OCI-LY3 (cell line): ENCODE data around the gene TULP1.

Experiments used
- H2AFZ ChIP-seq: fragments of 200-600, 300-600 bp; shearing (Covaris generic); 2 replicates; pipeline ENCODE4 v1.6.0; 2014; ENCODE audit warnings: antibody characterized with exemption, low read depth, low read length
- H3K27ac ChIP-seq: fragments of 200-600, 300-600 bp; sonication (generic); 2 replicates; pipeline ENCODE4 v1.5.1; 2014; ENCODE audit warnings: mild to moderate bottlenecking, low read length, moderate library complexity, mixed read lengths
- H3K27me3 ChIP-seq: fragments of 200-600, 300-600 bp; sonication (generic); 2 replicates; pipeline ENCODE4 v1.6.1; 2014; ENCODE audit warnings: low read depth, low read length, mixed read lengths
- H3K36me3 ChIP-seq: fragments of 200-600, 300-600 bp; sonication (generic); replicated peaks from 2 replicates; pipeline ENCODE3; 2014; ENCODE audit warnings: low read depth, low read length, mixed read lengths
- H3K4me1 ChIP-seq: fragments of 300-600, 200-600 bp; sonication (generic); 2 replicates; pipeline ENCODE4 v1.6.1; 2014; ENCODE audit warnings: low read length, mixed read lengths
- H3K4me2 ChIP-seq: fragments of 200-600, 300-600 bp; sonication (generic); 2 replicates; pipeline ENCODE4 v1.6.1; 2014; ENCODE audit warnings: low read length, mixed read lengths
- H3K4me3 ChIP-seq: fragments of 300-600, 200-600 bp; sonication (generic); 2 replicates; pipeline ENCODE4 v1.5.1; 2014; ENCODE audit warnings: antibody characterized with exemption, mild to moderate bottlenecking, low read length, moderate library complexity
- H3K79me2 ChIP-seq: fragments of 300-600, 200-600 bp; shearing (Covaris generic); 2 replicates; pipeline ENCODE4 v1.6.1; 2014; ENCODE audit warnings: mild to moderate bottlenecking, low read length, mixed read lengths
- H3K9ac ChIP-seq: fragments of 300-600, 200-600 bp; shearing (Covaris generic); 2 replicates; pipeline ENCODE4 v1.6.0; 2014; ENCODE audit warnings: mild to moderate bottlenecking, low read length, moderate library complexity
- H3K9me3 ChIP-seq: fragments of 200-600, 300-600 bp; shearing (Covaris generic); 2 replicates; pipeline ENCODE4 v1.6.1; 2014; ENCODE audit warnings: low read length, mixed read lengths; ENCODE audit not compliant: insufficient read depth
- H4K20me1 ChIP-seq: fragments of 200-600, 300-600 bp; sonication (generic); 2 replicates; pipeline ENCODE4 v1.6.1; 2016; ENCODE audit warnings: low read length, mixed read lengths; ENCODE audit not compliant: insufficient read depth
- EZH2phosphoT487 ChIP-seq: fragments of 200-600 bp; shearing (Covaris generic); IDR thresholded peaks from 2 replicates; pipeline ENCODE4 v1.6.1; 2018; ENCODE audit warnings: antibody characterized with exemption, mixed run types, low read depth
- TF ChIP-seq, protein P1 (sequence below): fragments of 200-600, 300-600 bp; sonication (generic); IDR thresholded peaks from 2 replicates; pipeline ENCODE4 v1.5.1; 2014; ENCODE audit warnings: antibody characterized with exemption, low read length, low read depth

The TULP1 gene

DNA sequence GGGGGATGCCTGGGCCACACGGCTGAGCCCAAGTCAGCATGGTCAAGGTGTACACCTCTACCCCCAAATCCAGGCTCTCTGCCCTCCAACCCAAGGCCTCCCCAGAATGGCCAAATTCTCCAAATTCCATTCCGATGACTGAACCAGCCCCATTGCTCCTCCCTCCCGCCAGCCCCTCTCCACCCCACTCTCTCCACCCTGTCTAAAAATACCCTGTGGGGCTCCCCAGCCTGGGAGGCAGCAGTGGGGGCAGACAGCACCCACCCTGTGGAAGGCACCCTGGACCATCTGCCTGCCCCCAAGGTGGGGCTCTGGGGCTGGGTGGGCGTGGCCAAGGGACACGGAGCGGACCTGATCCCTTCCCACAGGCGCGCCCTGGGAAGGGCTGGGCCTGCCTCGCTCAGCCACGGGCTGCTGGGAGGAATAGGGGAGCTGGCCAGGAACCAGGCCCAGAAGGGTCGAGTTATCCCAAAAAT is 27.3 kb downstream of the TULP1 start:
- H3K9ac ChIP-seq, result no peak overlapping the region
- no peak overlapping the region for H3K27ac ChIP-seq
- no peak overlapping the region for H3K4me3 ChIP-seq
- no peaks in the 10 kb centered on the region for H3K79me2 ChIP-seq
- no peak for TF ChIP-seq EZH2phosphoT487
- TF ChIP-seq, protein P1, sequence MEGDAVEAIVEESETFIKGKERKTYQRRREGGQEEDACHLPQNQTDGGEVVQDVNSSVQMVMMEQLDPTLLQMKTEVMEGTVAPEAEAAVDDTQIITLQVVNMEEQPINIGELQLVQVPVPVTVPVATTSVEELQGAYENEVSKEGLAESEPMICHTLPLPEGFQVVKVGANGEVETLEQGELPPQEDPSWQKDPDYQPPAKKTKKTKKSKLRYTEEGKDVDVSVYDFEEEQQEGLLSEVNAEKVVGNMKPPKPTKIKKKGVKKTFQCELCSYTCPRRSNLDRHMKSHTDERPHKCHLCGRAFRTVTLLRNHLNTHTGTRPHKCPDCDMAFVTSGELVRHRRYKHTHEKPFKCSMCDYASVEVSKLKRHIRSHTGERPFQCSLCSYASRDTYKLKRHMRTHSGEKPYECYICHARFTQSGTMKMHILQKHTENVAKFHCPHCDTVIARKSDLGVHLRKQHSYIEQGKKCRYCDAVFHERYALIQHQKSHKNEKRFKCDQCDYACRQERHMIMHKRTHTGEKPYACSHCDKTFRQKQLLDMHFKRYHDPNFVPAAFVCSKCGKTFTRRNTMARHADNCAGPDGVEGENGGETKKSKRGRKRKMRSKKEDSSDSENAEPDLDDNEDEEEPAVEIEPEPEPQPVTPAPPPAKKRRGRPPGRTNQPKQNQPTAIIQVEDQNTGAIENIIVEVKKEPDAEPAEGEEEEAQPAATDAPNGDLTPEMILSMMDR, result no peak
- no peak overlapping the region for H2AFZ ChIP-seq
- no peaks in the 10 kb centered on the region for H4K20me1 ChIP-seq
- H3K9me3 ChIP-seq, result no peaks in the 10 kb centered on the region
- no peak overlapping the region for H3K4me2 ChIP-seq
- no peaks in the 10 kb centered on the region for H3K27me3 ChIP-seq
- H3K4me1 ChIP-seq, result peaks cover 12% of the 10 kb centered on the region
- H3K36me3 ChIP-seq, result no peaks in the 10 kb centered on the region

DNA sequence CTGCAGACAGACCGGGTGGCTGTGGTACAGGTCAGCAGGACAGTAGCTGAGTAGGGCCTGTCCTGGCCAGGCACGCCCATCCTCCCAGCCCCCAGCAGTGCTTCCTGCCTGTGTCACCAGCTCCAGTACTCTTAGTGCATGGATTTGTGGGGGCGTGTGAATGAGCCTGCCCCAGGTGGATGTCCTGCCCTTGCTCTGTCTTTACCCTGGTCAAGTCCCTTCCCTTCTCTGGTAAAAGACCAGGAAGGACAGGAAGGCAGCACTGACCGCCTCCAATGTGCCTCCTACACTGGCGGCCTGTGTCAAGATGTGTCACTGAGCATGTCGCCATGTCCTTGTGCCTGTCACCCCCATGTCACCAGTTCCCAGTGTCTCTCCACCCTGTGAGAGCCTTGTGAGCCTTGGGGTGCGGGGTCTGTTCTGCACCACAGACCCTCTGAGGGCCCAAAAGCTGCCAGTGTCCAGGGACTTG is 27.7 kb downstream of the TULP1 start:
- Histone ChIP-seq H3K4me2 (no peak overlapping the region), H3K27me3 (no peaks in the 10 kb centered on the region), H2AFZ (no peak overlapping the region), H3K4me1 (peaks cover 9% of the 10 kb centered on the region), H3K9ac (no peak overlapping the region), H3K27ac (no peak overlapping the region), H3K9me3 (no peaks in the 10 kb centered on the region), H3K4me3 (no peak overlapping the region), H4K20me1 (no peaks in the 10 kb centered on the region), H3K79me2 (no peaks in the 10 kb centered on the region), H3K36me3 (no peaks in the 10 kb centered on the region)
- TF ChIP-seq EZH2phosphoT487, result no peak
- TF ChIP-seq, protein P1, result no peak

DNA sequence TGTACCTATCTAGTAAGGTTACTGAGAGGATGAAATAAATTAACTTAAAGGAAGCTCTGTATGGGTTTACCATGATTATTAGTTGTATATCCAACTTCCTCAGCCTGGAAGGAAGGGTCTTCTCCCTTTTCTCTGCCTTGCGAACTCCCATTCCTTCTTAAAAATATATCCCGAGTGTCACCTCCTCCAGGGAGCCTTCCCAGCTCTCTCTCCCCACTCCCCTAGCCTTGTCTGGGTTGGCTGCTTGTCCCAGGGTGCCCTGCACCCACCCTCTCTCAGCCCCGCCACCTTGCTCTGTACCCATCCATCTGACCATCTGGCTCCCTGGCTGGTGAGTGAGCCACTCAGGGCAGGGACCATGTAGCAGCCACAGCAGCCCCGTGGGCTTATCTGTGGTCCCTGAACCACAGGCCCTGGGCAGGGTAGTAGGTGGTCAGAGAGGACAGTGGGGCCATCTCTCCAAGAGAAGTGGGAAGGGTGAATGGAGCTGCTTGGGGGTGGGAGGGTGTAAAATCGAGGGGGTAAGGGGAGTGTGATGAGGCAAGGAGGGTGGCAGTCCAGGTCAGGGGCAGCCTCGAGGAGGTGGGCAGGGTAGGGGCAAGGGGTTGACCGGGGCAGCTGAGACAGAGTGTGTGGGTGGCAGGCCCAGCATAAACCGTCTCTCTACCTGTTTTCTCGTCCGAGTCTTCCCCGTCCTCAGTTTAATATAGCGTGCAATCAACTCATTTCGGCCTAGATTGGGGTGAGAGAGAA is 28.6 kb downstream of the TULP1 start:
- Histone ChIP-seq H3K36me3 (no peaks in the 10 kb centered on the region), H3K4me1 (peaks cover 7% of the 10 kb centered on the region), H3K27ac (no peak overlapping the region), H3K9me3 (no peaks in the 10 kb centered on the region), H3K27me3 (no peaks in the 10 kb centered on the region), H3K79me2 (no peaks in the 10 kb centered on the region), H2AFZ (no peak overlapping the region), H3K9ac (no peak overlapping the region), H3K4me3 (no peak overlapping the region), H3K4me2 (no peak overlapping the region), H4K20me1 (no peaks in the 10 kb centered on the region)
- TF ChIP-seq, protein P1, result no peak
- TF ChIP-seq EZH2phosphoT487, result no peak

DNA sequence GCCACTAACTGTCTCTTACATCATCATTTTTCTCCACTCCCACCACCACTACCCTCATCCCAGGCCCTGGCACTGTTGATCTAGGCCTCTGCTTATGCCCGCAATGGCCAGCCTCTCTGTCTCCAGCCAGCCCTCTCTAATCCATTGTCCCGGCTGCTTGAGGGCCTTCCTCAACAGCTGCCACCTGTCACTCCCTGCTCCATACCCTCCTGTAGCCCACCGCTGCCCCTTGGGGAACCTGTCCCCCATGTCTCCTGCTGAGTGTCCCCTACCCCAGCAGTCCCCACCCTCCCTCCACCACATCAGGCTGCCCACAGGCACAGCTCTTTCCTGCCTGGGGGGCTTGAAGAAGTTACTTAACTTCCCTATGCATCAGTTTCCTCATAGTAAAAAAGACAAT is 29.2 kb downstream of the TULP1 start:
- H3K27ac ChIP-seq, result no peak overlapping the region
- H3K36me3 ChIP-seq, result no peaks in the 10 kb centered on the region
- no peaks in the 10 kb centered on the region for H3K79me2 ChIP-seq
- no peak overlapping the region for H3K4me2 ChIP-seq
- no peaks in the 10 kb centered on the region for H3K9me3 ChIP-seq
- no peaks in the 10 kb centered on the region for H4K20me1 ChIP-seq
- TF ChIP-seq EZH2phosphoT487, result no peak
- TF ChIP-seq, protein P1, result no peak
- H3K4me1 ChIP-seq, result peaks cover 7% of the 10 kb centered on the region
- H3K4me3 ChIP-seq, result no peak overlapping the region
- H3K27me3 ChIP-seq, result no peaks in the 10 kb centered on the region
- H3K9ac ChIP-seq, result no peak overlapping the region
- no peak overlapping the region for H2AFZ ChIP-seq
